ENCODE results near the gene CFAP410.

Gene CFAP410

GRCh38 chr21:44330698-44331097, 8.5 kb downstream of the CFAP410 start:
- no peak for FAIRE-seq

GRCh38 chr21:44329971-44330681, 9.1 kb downstream of the CFAP410 start:
- FAIRE-seq = no peak

GRCh38 chr21:44329086-44329889, 9.9 kb downstream of the CFAP410 start:
- no peak for FAIRE-seq

- FAIRE-seq = no peak
These were observed 10.8 kb downstream of the CFAP410 start for GRCh38 chr21:44328242-44328895.

GRCh38 chr21:44327603-44327974, 11.6 kb downstream of the CFAP410 start:
- no peak for FAIRE-seq

GRCh38 chr21:44326716-44327602, 12.2 kb downstream of the CFAP410 start:
- no peak for FAIRE-seq

GRCh38 chr21:44326272-44326647, 12.9 kb downstream of the CFAP410 start:
- FAIRE-seq = no peak

GRCh38 chr21:44325386-44326271, 13.6 kb downstream of the CFAP410 start:
- FAIRE-seq = no peak

- no peak for FAIRE-seq
These were observed 14.4 kb downstream of the CFAP410 start for GRCh38 chr21:44324854-44325107.

- no peak for FAIRE-seq
These were observed 14.9 kb downstream of the CFAP410 start for GRCh38 chr21:44324106-44324853.

GRCh38 chr21:44323591-44323990, 15.6 kb downstream of the CFAP410 start:
- FAIRE-seq = no peak

- FAIRE-seq = no peak
These were observed 16.4 kb downstream of the CFAP410 start for GRCh38 chr21:44322621-44323325.

- no peak for FAIRE-seq
These were observed 17.2 kb downstream of the CFAP410 start for GRCh38 chr21:44321846-44322450.

GRCh38 chr21:44320847-44321246, 18.3 kb downstream of the CFAP410 start:
- FAIRE-seq = no peak

- no peak for FAIRE-seq
These were observed 19.7 kb downstream of the CFAP410 start for GRCh38 chr21:44319407-44320065.

GRCh38 chr21:44318489-44319285, 20.5 kb downstream of the CFAP410 start:
- no peak for FAIRE-seq

- no peak for FAIRE-seq
These were observed 21.3 kb downstream of the CFAP410 start for GRCh38 chr21:44317871-44318270.

GRCh38 chr21:44317241-44317782, 21.9 kb downstream of the CFAP410 start:
- no peak for FAIRE-seq
